ENCODE results near the gene RAB17.
A peak's percentile ranks its signal among the peaks of the same experiment; 100 is the strongest.

The RAB17 gene, protein sequence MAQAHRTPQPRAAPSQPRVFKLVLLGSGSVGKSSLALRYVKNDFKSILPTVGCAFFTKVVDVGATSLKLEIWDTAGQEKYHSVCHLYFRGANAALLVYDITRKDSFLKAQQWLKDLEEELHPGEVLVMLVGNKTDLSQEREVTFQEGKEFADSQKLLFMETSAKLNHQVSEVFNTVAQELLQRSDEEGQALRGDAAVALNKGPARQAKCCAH

DNA sequence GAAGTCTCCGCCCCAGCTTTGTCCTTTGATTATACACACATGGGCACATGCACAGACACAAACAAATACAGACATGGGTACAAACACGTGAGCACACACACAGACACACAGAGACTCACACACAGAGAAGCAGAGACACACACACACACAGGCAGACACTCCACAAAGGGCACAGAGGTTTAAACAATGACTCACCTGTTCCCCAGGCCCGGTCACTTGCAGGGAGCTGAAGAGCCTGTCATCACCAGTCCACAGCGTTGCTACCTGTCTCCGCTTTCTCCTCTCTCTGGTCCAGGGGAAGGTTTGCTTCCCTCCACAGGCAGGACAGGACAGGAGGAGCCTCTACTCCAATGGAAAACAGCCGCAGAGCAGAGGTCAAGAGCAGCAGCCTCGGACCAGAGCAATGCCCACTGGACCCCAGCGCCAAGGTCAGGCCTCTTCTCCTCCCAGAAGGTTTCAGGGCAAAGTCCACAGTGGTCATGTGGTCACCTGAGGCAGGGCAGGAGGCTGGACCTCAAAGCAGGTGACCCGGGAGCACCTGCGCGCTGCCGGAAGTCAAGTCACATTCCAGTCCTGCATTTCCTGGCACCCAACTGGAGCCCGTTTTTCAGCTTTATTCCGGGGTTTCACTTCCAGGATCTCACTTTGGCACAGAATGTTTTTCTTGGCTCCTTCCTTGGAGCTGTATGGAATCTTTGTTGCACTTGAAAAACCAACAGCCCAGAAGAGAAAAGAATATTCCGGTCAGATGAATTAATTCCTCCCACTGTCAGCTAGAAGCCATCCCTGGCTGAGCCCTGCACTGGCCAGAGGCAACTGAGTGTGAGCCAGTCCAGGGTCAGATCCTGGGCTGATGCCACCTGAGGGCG, at the start of gene RAB17:
RAB17 (minus strand) TSS at position 463 of the 869 bp plus-strand sequence. CDS start 4,580 bp downstream, outside the sequence.
- DNase-seq (ENCODE audit: low spot score), result peak; percentile 71

DNA sequence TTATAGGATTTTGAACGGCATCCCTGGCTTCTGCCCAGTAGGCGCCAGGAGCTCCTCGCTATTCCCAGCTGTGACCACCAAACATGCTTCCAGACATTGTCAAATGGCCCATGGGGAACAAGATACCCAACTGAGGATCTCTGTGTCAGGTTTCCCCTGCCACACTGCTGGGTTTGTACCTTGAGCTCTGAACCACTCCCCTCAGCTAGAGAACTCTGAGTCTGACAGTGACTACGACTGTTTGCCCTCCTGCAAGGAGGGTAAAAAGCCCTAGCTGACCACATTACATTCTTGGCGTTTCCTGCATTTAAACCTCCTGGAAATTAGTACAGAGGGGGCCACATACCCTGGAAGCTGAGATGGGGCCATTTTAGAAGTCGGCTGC, 49.3 kb upstream of the RAB17 start:
- no peak for DNase-seq (ENCODE audit: low spot score)

- no peak for DNase-seq (ENCODE audit: low spot score)
Observed at GRCh38 chr2:237639052-237639835, 48.7 kb upstream of the RAB17 start.

- no peak for DNase-seq (ENCODE audit: low spot score)
Observed at GRCh38 chr2:237638176-237638575, 47.6 kb upstream of the RAB17 start.

GRCh38 chr2:237637429-237638135, 47.0 kb upstream of the RAB17 start:
- DNase-seq (ENCODE audit: low spot score), result no peak

GRCh38 chr2:237636578-237636977, 46.0 kb upstream of the RAB17 start:
- DNase-seq (ENCODE audit: low spot score), result no peak

DNA sequence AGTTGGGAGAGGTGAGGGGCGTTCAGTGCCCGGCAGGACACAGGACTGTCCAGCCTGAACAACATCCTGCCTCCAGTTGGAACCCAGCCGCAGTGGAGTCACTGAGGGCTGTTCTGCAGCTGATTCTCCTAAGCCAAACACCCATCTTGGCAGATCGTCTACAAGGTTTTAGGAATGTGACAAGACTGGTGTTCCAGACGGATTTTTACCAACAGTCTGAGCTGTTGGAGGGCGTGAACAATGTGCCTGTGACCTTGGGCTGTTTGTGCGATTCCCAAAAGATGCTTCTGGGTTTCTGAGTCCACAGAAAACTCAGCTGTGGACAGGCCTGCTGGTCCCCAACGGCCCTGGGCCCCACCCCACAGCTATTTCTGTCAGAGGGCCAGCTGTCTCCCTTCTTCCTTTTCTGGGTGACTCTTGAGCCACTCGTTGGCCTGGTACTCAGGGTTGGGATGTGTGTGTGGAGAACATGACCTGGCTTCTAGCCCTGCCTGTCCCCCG, 42.6 kb upstream of the RAB17 start:
- no peak for DNase-seq (ENCODE audit: low spot score)

DNA sequence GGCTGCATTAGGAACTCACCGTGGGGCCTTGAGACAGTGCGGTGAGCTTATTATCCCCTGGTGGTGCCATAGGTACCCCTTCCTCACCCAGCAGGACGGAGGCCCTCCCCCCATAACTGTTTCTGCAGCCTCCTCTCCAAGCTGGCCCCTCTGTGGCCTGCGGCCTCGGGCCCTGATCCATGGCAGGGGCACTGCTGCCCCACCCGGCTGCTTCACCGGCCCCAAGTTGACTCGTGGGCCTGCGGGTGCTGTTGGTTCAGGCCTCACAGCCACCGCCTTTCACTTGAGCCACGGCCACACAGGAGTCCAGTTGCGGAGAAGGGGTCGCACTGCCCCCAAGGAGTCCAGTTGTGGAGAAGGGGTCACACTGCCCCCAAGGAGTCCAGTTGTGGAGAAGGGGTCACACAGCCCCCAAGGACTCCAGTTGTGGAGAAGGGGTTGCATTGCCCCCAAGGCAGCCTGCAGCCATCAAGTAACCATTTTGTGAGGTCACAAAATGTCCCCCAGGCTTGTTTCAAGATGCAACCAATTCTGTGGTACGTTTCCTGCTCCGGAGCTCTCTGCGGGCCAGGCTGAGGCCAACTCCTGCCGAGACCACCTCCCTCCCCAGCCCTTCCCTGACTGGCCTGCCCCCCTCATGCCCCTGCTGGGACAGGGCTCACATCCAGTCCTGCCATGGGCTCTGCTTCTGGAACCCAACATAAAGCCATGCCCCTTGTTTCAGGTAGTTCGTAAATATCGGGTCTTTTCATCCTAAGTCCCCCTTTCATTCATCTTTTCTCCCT, 41.5 kb upstream of the RAB17 start:
- DNase-seq (ENCODE audit: low spot score), result no peak

- peak; percentile 35 for DNase-seq (ENCODE audit: low spot score)
Observed at GRCh38 chr2:237631007-237631785, 40.7 kb upstream of the RAB17 start.

DNA sequence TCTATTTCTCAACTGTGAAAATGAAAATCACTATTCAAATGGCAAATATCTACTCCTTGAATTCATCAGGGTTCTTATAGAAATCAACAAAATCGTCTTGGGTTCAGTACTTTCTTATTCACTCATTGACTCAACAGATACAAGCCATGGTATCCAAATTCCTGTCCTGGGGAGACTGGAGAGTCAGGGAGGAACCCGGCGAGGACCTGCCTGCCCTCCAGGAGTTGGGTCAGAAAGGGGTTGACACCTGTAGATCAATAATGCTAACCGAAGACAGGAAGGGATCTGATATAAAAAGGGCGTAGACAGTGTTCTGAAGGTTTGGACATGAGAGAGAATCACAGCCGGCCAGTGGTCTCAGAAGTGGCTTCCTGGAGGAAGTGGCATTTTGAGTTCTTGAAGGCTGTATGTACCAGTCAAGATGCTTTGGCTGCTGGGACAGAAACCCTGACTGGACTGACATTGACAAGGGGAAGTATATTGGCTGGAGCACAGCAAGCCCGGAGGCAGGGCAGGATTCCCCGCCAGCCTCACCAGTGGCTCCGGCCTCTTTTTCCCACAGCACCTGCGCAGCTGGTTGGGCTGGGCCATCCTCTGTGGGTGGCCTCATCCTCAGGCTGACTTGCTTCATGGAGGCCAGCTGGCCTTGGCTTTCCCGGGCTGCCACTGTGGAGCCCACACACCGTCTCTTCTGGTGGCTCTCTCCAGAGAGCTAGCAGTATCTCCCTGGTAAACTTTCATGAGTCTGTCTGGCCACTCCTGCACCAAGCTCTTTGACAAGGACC, 39.9 kb upstream of the RAB17 start:
- no peak for DNase-seq (ENCODE audit: low spot score)

DNA sequence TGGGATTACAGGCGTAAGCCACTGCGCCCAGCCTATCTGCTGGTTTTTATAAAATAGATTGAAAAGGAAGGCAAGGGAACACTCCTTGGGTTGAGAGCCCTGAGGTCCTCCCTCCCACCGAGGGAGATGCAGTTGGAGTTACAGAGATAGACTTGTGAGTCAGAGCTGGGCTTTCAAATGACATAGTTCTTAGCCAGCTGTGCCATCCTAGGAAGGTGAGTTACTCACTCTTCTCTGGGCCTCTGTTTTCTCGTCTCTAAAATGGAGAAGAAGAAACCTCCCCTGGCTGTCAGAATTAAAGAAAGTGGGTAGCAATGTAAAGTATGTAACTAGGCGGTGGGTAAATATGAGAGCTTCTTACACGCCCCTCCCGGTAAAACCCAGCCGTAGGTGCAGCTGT, 39.2 kb upstream of the RAB17 start:
- DNase-seq (ENCODE audit: low spot score), result no peak

DNA sequence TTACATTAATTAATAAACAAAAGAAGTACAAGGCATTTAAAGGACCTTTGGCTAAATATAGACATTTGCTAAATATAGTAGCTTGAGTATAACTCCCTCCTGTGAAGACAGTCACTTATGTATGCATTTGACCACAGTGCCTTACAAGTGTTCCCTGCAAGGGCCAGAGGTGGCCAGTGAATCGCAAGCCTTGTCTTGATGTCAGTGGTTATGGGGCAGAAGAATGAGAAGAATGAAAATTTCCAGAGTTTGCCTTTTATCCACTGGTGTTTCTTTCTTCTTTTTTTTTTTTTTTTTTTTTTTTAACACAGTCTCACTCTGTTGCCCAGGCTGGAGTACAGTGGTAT, 38.6 kb upstream of the RAB17 start:
- no peak for DNase-seq (ENCODE audit: low spot score)

DNA sequence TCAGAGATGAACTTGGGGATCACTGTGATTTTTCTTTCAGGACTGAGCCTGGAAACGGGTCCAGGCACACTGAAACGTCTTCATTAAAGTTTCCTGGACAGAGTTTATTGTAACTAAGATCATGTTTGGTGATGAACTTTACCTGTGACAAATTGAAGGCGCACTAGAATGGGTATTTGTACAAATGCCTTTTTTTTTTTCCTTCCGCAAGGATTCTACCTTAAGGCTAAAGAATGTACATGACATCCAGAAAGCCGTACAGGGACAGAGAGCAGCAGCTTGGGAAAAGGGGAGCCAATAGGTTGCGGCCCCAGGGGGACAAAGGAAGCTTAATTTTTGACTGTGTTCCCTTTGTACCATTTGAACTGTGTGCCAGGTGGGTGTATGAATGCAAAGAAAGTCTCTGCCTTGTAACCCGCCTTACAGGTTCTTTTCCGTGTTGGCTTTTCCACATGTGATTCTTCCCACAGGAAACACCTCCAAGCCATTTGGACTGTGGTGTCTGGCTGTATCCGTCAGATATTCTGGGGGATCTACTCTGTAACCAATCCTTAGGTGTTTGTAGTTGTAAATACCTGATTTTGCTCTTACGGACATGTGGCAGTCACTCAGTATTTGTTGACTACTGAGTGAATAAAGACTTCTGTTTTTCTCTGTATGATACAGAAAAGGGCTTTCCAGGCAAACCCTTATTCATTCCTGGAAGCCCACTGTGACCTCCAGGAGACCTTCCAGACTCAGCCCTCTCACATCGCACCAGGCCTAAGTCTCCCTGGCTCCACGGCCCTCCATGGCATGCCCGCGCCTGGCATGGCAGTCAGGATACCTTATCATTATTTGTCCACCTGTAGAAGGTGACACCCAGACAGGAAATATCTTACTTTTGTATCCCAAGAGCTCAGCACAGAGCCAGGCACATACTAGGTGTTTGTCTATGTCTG, 38.0 kb upstream of the RAB17 start:
- DNase-seq (ENCODE audit: low spot score), result no peak

DNA sequence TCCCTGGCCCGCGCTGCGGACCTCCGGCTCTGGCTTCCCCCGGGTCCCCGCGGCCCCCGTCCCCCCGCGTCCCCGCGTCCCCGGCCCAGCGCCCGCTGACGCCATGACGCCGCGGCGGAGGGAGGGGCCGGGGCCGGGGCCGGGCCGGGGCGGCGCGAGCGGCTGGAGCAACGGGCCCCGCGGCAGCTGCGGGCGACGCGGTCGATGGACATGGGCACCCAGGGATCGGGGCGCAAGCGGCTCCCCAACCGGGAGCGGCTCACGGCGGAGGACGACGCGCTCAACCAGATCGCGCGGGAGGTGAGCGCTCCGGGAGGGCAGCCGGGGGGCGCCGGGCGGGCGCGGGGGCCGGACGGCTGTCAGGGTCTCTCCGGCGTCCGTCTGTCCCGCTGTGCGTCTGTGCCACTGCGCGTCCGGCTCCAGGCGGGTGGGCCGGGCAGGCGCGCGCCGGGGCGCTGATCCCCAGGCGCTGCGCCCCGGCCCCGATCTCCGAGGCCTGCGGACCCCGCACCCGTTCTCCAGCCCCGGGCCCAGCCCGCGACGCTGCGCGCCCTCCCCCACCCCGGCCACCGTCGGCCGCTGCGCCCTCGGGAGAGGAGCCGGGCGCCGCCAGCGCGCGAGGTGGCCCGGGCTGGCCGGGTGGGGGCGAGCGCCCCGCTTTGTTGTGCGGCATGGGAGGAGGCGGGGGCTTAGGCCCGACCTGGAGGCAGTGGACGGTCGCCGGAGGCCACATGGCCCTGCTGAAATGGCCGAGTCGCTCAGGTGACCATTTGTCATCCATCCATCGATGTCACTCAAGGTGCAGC, 37.1 kb upstream of the RAB17 start, which contains the start of gene LRRFIP1:
LRRFIP1 (plus strand) TSS at position 147 of the 806 bp plus-strand sequence; CDS start at position 205, 58 bp downstream.
- DNase-seq (ENCODE audit: low spot score), result peak; percentile 89

GRCh38 chr2:237626813-237627440, 36.4 kb upstream of the RAB17 start:
- DNase-seq (ENCODE audit: low spot score), result peak; percentile 68

- DNase-seq (ENCODE audit: low spot score), result no peak
Observed at GRCh38 chr2:237625777-237626176, 35.2 kb upstream of the RAB17 start.

DNA sequence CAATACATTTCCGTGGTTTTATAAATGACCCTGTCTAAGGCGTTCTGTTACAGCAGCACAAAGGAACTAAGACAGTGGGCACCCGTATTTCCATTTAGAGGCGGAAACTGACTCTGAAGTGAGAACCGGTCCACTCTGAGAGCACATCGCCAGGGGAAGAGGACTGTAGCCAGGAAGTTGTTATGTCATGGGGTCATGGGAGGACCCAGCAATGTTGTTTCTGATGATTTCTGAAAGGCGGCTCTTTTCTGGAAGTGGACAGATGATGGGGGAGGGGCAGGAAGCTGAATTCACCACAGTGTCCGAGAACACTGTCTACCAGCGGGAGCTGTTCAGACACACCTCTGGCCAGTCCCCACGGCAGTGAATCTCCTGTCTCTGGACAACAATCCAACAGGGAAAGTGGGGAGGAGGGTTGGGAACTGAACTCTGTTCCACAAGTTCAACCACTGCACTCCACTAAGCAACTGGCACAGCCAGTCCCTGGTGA, 34.7 kb upstream of the RAB17 start:
- DNase-seq (ENCODE audit: low spot score), result no peak
